ENCODE measurements around the gene RPL10A.

DNA sequence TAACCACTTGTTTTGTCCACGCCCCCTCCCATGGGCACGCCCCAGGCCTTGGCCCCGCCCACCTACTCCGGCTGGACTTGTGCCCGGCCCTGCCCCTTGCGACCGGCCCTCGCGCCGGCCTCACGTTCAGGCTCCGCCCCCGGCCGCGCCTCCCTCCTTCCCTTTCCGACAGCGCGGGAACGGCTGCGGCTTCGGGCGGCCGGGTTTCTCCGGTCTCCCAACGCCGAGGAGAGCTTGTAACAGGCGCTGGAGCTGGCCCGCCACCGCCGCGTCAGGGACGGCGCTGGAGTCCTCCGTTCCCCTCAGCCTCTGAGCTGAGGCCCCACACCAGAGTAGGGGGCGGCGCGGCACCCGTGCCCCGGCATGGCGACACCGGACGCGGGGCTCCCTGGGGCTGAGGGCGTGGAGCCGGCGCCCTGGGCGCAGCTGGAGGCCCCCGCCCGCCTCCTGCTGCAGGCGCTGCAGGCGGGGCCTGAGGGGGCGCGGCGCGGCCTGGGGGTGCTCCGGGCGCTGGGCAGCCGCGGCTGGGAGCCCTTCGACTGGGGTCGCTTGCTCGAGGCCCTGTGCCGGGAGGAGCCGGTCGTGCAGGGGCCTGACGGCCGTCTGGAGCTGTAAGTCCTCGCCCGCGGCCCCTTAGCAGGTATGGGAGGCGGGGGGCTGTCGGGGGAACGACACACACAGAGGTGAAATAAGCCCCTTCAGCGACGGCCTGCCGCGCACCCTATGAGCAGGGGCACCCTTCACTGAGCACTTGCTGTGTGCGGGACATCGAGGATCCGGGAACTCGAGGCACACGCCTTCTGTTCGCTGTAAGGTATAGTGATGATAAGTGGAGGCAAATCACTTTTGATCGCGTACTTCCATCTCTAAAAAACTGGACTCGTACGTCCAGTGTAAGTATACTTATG is 15.8 kb upstream of the RPL10A start, which contains the start of gene FANCE:
- TF ChIP-seq, protein P1, sequence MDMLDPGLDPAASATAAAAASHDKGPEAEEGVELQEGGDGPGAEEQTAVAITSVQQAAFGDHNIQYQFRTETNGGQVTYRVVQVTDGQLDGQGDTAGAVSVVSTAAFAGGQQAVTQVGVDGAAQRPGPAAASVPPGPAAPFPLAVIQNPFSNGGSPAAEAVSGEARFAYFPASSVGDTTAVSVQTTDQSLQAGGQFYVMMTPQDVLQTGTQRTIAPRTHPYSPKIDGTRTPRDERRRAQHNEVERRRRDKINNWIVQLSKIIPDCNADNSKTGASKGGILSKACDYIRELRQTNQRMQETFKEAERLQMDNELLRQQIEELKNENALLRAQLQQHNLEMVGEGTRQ (IDR thresholded peaks at IDR 0.05; ENCODE audit: borderline replicate concordance, low read depth, low read length): no peak
- TF ChIP-seq, protein P2, sequence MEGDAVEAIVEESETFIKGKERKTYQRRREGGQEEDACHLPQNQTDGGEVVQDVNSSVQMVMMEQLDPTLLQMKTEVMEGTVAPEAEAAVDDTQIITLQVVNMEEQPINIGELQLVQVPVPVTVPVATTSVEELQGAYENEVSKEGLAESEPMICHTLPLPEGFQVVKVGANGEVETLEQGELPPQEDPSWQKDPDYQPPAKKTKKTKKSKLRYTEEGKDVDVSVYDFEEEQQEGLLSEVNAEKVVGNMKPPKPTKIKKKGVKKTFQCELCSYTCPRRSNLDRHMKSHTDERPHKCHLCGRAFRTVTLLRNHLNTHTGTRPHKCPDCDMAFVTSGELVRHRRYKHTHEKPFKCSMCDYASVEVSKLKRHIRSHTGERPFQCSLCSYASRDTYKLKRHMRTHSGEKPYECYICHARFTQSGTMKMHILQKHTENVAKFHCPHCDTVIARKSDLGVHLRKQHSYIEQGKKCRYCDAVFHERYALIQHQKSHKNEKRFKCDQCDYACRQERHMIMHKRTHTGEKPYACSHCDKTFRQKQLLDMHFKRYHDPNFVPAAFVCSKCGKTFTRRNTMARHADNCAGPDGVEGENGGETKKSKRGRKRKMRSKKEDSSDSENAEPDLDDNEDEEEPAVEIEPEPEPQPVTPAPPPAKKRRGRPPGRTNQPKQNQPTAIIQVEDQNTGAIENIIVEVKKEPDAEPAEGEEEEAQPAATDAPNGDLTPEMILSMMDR (IDR thresholded peaks at IDR 0.05): no peak
- no peak for TF ChIP-seq EZH2phosphoT487 (IDR thresholded peaks at IDR 0.05; ENCODE audit: borderline replicate concordance, low read depth)
- TF ChIP-seq FOXM1 (IDR thresholded peaks at IDR 0.05; ENCODE audit: low read depth): no peak
- TF ChIP-seq RFX5 (IDR thresholded peaks at IDR 0.05; ENCODE audit: low read length): no peak

Measured in SK-N-SH (cell line).